Caco-2 (cell line): ENCODE results near the gene HAND1. TPM values are rescaled to one million over a fixed set of nuclear protein-coding genes. Genes with fewer than 3 reads are reported as not detected.
A peak's percentile ranks its signal among the peaks of the same experiment; 100 is the strongest.

Experiments used
- BruUV-seq: library from RNA; stranded (reverse); fragments of 400-500 nt; replicated peaks from 2 replicates; lab custom pipeline; 2021; lab: Mats Ljungman, UMichigan
- CTCF ChIA-PET: fragments of 300-600 bp; sonication (Branson Sonifier 250); formaldehyde crosslinking; loops from one replicate; lab custom pipeline; 2022; ENCODE audit warnings: antibody characterized with exemption; lab: Charles Lee
- POLR2A ChIA-PET: fragments of 300-600 bp; sonication (Branson Sonifier 250); formaldehyde crosslinking; loops from one replicate; lab custom pipeline; 2022; ENCODE audit warnings: antibody characterized with exemption; lab: Charles Lee
- DNase-seq, 2 experiments: peaks; one replicate each; pipeline versions ENCODE4 v3.0.0 to v3.0.0-alpha.2; 2020 to 2022
- H3K27me3 ChIP-seq: replicated peaks from 2 replicates; pipeline ENCODE4 v1.6.0; 2011; ENCODE audit warnings: low read length; ENCODE audit not compliant: control insufficient read depth, insufficient read depth
- H3K36me3 ChIP-seq: 2 replicates; pipeline ENCODE4 v1.5.1; 2011; ENCODE audit warnings: low read length; ENCODE audit not compliant: control insufficient read depth, insufficient read depth
- H3K4me1 ChIP-seq: fragments of 250-450 bp; sonication (Bioruptor Pico); 2 replicates; pipeline ENCODE4 v1.5.1; 2020; ENCODE audit warnings: mild to moderate bottlenecking
- H3K4me3 ChIP-seq: 2 replicates; pipeline ENCODE4 v1.5.1; 2011; ENCODE audit warnings: low read depth, mild to moderate bottlenecking, control low read depth, low read length
- H3K9me3 ChIP-seq: fragments of 250-450 bp; sonication (Bioruptor Pico); 2 replicates; pipeline ENCODE4 v1.5.1; 2020; ENCODE audit warnings: mild to moderate bottlenecking, moderate library complexity
- H3K27ac Mint-ChIP-seq: one replicate; pipeline ENCODE4 v1.8.0; 2022; ENCODE audit warnings: mixed read lengths; ENCODE audit not compliant: unreplicated experiment
- H3K27me3 Mint-ChIP-seq: one replicate; pipeline ENCODE4 v1.8.0; 2022; ENCODE audit warnings: mixed read lengths; ENCODE audit not compliant: insufficient read depth, unreplicated experiment
- H3K36me3 Mint-ChIP-seq: one replicate; pipeline ENCODE4 v1.8.0; 2022; ENCODE audit warnings: mild to moderate bottlenecking, mixed read lengths; ENCODE audit not compliant: insufficient read depth, unreplicated experiment
- H3K4me1 Mint-ChIP-seq: one replicate; pipeline ENCODE4 v1.8.0; 2022; ENCODE audit warnings: low read depth, mixed read lengths; ENCODE audit not compliant: unreplicated experiment
- H3K4me3 Mint-ChIP-seq: one replicate; pipeline ENCODE4 v1.8.0; 2022; ENCODE audit warnings: mild to moderate bottlenecking, moderate library complexity, mixed read lengths; ENCODE audit not compliant: unreplicated experiment
- H3K9me3 Mint-ChIP-seq: one replicate; pipeline ENCODE4 v1.8.0; 2022; ENCODE audit warnings: mixed read lengths; ENCODE audit not compliant: unreplicated experiment
- intact Hi-C: fragments of 100-400 bp; cut with micrococcal nuclease; formaldehyde crosslinking; loops from one replicate; pipeline ENCODE4 v1.10.0; 2022; ENCODE audit not compliant: unreplicated experiment
- total RNA-seq: library from RNA; stranded (reverse); gene quantifications from 2 replicates; pipeline ENCODE4 v1.2.3, GENCODE V29; 2022
- TF ChIP-seq, protein P1 (sequence below), 2 experiments: fragments of 200-600 bp in 1 of 2; IDR thresholded peaks; 1 replicate in 1 of 2; 2 replicates in 1 of 2; pipeline versions ENCODE4 v1.5.1 to v1.8.0; 2011 to 2022; ENCODE audit warnings: antibody characterized with exemption in 1 of 2, control low read depth in 1 of 2, inconsistent platforms in 1 of 2, low read depth in 1 of 2, low read length in 1 of 2, mild to moderate bottlenecking in 1 of 2, moderate library complexity in 1 of 2; ENCODE audit not compliant: insufficient read depth in 1 of 2, severe bottlenecking in 1 of 2, unreplicated experiment in 1 of 2

Gene HAND1
- total RNA-seq, 1 experiment from 2014 or later = 0.45 TPM

DNA sequence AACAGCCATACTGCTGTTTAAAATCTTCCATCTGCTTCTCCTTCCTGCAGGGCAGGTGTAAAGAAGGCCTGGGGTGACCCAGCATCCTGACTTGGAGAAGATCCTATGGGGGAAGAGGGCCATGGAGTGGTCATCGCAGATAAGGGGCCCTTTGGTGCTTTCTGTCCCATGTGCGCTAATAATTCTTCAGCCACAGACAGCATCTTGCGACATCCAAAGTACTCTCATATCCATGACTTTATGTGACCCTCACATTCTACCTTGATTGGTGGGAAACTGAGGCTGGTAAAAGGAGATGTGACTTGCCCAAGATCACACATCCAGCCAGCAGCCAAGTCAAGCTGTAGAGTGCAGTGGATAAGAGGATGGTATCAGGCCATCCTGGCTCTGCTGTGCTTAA, 44.3 kb upstream of the HAND1 start:
- intact Hi-C loops = no loop called here
- Mint-ChIP-seq H3K27ac (no peak overlapping the region), H3K36me3 (no peaks in the 10 kb centered on the region)

DNA sequence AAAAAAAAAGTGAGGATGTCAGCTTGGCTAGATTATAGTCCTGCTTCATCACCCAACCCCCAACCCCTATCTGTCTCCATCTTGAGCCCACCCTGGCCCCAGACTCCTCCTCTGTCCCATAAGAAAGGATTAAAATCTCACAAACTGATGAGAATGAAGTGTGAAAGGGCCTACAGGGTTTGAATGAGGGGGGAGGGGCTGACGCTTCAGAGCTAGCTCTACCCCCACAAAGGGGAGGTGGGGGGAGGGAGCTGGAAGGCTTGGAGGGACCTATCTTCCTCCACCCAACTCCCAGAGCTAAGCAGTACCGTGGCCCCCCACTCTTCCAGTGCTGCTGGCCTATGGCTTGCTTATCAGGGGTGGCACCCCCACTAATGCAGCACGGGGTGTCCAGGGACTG, 43.7 kb upstream of the HAND1 start:
- no peaks in the 10 kb centered on the region for H3K9me3 ChIP-seq
- Mint-ChIP-seq H3K27me3 (no peaks in the 10 kb centered on the region), H3K27ac (no peak overlapping the region), H3K4me3 (no peak overlapping the region), H3K9me3 (no peaks in the 10 kb centered on the region), H3K36me3 (no peaks in the 10 kb centered on the region), H3K4me1 (peaks cover 18% of the 10 kb centered on the region)
- no peak overlapping the region for H3K4me3 ChIP-seq
- no peaks in the 10 kb centered on the region for H3K36me3 ChIP-seq
- peaks cover 15% of the 10 kb centered on the region for H3K4me1 ChIP-seq
- POLR2A ChIA-PET = no interaction called here
- intact Hi-C loops = loop anchor here (1.0 to 2.0 kb wide), 4 partner anchors 54 to 119 kb away; no protein-coding TSS in a partner anchor
- CTCF ChIA-PET = interaction anchor here (0.5 to 2.8 kb wide), 7 partner anchors 10 to 88 kb away, joined by 3 to 16 read pairs (median 4); no protein-coding TSS in a partner anchor
- no peak for DNase-seq
- TF ChIP-seq, protein P1, sequence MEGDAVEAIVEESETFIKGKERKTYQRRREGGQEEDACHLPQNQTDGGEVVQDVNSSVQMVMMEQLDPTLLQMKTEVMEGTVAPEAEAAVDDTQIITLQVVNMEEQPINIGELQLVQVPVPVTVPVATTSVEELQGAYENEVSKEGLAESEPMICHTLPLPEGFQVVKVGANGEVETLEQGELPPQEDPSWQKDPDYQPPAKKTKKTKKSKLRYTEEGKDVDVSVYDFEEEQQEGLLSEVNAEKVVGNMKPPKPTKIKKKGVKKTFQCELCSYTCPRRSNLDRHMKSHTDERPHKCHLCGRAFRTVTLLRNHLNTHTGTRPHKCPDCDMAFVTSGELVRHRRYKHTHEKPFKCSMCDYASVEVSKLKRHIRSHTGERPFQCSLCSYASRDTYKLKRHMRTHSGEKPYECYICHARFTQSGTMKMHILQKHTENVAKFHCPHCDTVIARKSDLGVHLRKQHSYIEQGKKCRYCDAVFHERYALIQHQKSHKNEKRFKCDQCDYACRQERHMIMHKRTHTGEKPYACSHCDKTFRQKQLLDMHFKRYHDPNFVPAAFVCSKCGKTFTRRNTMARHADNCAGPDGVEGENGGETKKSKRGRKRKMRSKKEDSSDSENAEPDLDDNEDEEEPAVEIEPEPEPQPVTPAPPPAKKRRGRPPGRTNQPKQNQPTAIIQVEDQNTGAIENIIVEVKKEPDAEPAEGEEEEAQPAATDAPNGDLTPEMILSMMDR (IDR thresholded peaks at IDR 0.05; ENCODE audit: insufficient read depth in 1 of 2, low read depth in 1 of 2, low read length in 1 of 2, severe bottlenecking in 1 of 2, unreplicated experiment in 1 of 2) = no peak
- BruUV-seq = no TSS peak
- no peaks in the 10 kb centered on the region for H3K27me3 ChIP-seq

More for the DNA sequence above, 44.3 kb upstream of the HAND1 start:
- POLR2A ChIA-PET = no interaction called here
- Mint-ChIP-seq H3K9me3 (no peaks in the 10 kb centered on the region), H3K4me3 (no peak overlapping the region), H3K4me1 (peaks cover 18% of the 10 kb centered on the region), H3K27me3 (no peaks in the 10 kb centered on the region)
- H3K36me3 ChIP-seq = no peaks in the 10 kb centered on the region
- BruUV-seq = no TSS peak
- no peak overlapping the region for H3K4me3 ChIP-seq
- DNase-seq = no peak
- no peaks in the 10 kb centered on the region for H3K27me3 ChIP-seq
- H3K9me3 ChIP-seq = no peaks in the 10 kb centered on the region
- CTCF ChIA-PET = interaction anchor here (0.5 kb wide), 1 partner anchor 65 kb away, joined by 4 read pairs; no protein-coding TSS in a partner anchor
- TF ChIP-seq, protein P1 (IDR thresholded peaks at IDR 0.05; ENCODE audit: insufficient read depth in 1 of 2, low read depth in 1 of 2, low read length in 1 of 2, severe bottlenecking in 1 of 2, unreplicated experiment in 1 of 2) = no peak
- peaks cover 15% of the 10 kb centered on the region for H3K4me1 ChIP-seq

DNA sequence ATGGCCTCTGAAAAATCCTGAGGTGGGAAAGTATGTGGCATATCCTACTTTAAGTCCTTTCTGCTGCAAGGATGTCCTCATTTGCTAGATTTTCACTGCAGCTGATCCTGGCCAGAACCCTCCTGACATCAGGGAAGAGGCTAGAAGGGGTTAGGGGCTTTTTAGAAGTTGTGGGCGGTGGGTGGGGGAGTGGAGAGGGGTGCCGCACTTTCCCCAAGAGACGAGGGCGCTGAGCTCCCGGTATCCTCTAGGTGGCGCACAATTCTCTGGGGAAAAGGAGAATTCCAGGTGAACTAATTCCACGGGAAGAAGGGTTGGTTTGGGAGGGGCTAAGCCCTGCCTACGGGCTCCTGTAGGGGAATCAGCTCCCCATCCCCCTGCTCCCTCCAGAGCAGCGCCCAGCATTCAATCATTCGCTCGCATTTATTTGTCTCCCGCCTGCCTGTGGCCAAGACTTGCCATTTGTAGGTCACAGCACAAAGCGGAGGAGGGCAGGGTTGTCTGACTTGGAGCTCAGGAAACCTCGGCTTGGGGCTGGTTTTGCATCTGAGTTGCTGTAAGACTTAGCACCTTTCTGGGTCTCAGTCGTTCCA, 42.9 kb upstream of the HAND1 start:
- H3K4me1 Mint-ChIP-seq = peaks cover 18% of the 10 kb centered on the region
- no peaks in the 10 kb centered on the region for H3K27me3 Mint-ChIP-seq
- Histone ChIP-seq H3K36me3 (no peaks in the 10 kb centered on the region), H3K4me1 (peaks cover 15% of the 10 kb centered on the region), H3K27me3 (no peaks in the 10 kb centered on the region), H3K9me3 (no peaks in the 10 kb centered on the region), H3K4me3 (no peak overlapping the region)
- ChIA-PET CTCF (interaction anchor here (0.6 to 2.8 kb wide), 18 partner anchors 9 to 157 kb away, joined by 3 to 16 read pairs (median 3); no protein-coding TSS in a partner anchor), POLR2A (interaction anchor here (0.6 kb wide), 1 partner anchor 237 kb away, joined by 3 read pairs; no protein-coding TSS in a partner anchor)
- no TSS peak for BruUV-seq
- intact Hi-C loops = loop anchor here (1.0 to 2.0 kb wide), 4 partner anchors 54 to 119 kb away; no protein-coding TSS in a partner anchor
- TF ChIP-seq, protein P1 (IDR thresholded peaks at IDR 0.05; ENCODE audit: insufficient read depth in 1 of 2, low read depth in 1 of 2, low read length in 1 of 2, severe bottlenecking in 1 of 2, unreplicated experiment in 1 of 2) = peak; percentile 83 to 95
- H3K4me3 Mint-ChIP-seq = no peak overlapping the region
- peak; percentile 77 to 78 for DNase-seq
- H3K36me3 Mint-ChIP-seq = no peaks in the 10 kb centered on the region
- no peaks in the 10 kb centered on the region for H3K9me3 Mint-ChIP-seq
- no peak overlapping the region for H3K27ac Mint-ChIP-seq
